D721Med (cell line): ENCODE data around the gene TENT4A.

Source experiments
- DNase-seq: peaks from one replicate; pipeline ENCODE4 v3.0.0; 2011; ENCODE audit warnings: low spot score; ENCODE audit not compliant: insufficient read length
- FAIRE-seq: peaks from 2 replicates; lab custom pipeline; 2011; peaks lifted over from hg19 to GRCh38; lab: Jason Lieb, UNC
- TF ChIP-seq, protein P1 (sequence below): IDR thresholded peaks from 2 replicates; pipeline ENCODE4 v1.5.1; 2012; ENCODE audit warnings: mild to moderate bottlenecking, control low read depth; ENCODE audit not compliant: insufficient read depth; ENCODE audit errors: missing control alignments

Gene TENT4A

DNA sequence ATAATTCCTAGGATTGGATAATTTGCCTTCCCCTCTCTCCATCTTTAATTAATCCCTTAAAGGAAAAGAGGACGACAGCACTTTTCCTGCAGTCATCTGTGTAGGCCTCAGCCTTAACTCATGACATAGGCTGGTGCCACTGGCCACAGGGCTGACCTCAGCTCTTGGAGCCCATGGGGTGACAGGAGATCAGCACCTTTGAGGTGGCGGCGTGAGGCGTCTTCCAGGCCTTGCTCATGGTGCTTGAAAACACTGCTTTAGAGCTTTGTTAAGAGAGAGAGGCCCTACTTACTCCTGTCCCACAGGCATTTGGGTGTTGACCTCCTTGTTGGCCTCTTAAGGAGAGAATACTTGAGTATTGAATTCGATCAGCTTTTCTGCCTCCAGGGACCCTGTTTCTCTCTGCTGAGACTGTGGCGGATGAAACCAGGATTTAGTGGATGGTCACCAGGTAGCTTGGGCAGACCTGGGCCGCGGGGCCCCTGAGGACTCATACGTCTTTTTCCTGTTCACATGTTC, 23.4 kb downstream of the TENT4A start:
- DNase-seq (no peak), FAIRE-seq (no peak)
- TF ChIP-seq, protein P1, sequence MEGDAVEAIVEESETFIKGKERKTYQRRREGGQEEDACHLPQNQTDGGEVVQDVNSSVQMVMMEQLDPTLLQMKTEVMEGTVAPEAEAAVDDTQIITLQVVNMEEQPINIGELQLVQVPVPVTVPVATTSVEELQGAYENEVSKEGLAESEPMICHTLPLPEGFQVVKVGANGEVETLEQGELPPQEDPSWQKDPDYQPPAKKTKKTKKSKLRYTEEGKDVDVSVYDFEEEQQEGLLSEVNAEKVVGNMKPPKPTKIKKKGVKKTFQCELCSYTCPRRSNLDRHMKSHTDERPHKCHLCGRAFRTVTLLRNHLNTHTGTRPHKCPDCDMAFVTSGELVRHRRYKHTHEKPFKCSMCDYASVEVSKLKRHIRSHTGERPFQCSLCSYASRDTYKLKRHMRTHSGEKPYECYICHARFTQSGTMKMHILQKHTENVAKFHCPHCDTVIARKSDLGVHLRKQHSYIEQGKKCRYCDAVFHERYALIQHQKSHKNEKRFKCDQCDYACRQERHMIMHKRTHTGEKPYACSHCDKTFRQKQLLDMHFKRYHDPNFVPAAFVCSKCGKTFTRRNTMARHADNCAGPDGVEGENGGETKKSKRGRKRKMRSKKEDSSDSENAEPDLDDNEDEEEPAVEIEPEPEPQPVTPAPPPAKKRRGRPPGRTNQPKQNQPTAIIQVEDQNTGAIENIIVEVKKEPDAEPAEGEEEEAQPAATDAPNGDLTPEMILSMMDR: no peak

DNA sequence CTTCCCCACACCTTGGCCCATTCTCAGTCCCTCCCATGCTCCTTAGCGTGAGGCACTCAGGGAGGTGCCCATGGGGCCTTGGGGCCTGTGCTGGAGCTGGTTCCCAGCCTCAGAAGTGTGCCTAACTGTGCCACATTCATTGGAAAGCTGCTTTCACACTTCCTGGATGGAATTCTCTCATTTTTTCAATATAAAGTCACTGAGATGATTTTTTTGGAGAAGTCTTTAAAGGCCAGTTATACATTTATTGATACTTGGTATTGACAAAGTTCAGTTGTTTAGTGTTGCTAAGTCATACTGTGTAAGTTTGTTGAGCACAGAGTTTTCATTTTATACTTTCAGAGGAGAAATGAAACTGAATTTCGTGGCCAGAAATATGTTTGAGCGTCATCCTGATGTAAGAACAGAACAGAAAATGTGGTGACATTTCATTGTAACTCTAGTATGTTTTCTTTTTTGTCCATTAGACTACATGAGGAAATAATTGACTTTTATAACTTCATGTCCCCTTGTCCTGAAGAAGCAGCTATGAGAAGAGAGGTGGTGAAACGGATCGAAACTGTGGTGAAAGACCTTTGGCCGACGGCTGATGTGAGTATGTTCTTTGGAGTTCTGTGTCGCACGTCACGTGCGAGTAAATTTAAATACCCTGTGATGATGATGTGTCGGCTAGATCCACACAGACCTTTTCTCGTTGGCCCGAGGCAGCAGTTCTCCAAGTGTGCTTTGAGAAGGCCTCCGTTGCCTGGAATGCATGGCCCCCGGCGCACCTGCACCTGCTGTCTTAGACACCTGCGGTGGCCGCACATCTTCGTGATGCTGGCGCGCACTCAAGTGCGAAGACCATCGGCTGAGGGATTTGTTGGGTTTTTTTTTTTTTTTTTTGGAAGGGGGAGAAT, 24.1 kb downstream of the TENT4A start:
- FAIRE-seq (no peak), DNase-seq (no peak)
- TF ChIP-seq, protein P1: no peak

DNA sequence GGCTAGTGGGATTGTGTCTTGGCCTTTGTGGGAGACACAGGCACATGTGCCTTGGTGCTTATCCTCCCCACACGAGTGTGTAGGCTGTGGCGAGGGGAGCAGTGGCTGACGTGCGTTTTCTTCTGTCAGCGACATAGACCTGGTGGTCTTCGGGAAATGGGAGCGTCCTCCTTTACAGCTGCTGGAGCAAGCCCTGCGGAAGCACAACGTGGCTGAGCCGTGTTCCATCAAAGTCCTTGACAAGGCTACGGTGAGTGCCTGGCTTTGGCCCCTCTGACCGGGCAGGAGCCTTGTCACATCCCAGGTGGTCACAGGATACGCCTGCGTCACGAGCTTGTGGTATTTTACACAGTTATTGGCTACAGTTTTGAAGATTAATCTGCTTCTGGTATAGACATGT, 26.4 kb downstream of the TENT4A start:
- no peak for FAIRE-seq
- TF ChIP-seq, protein P1: no peak
- DNase-seq: no peak

DNA sequence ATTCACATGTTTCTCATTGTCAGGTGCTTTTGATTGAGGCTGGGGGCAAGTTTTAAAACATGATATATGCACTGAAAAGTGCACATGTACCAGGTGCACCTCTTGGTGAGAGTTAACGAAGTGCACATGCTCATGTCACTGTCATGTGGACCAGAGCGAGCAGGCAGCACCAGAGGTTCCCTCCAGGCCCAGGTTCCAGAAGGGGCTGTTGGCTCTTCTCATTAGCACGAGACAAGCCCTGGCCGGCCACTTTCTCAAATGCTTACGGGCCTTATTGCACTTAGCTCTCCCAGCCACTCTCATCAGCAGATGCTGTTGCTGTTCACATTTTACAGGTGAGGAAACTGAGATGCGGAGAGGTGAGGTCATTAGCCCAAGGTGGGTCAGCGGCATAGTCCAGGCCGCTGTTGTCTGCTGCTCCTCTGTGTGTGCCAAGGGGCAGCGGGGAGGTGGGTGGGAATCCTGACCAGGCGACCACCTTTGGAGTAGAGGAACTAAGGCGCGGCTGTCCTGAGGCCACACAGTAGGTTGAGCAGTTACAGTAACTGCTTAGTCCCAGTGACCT, 27.4 kb downstream of the TENT4A start:
- no peak for DNase-seq
- TF ChIP-seq, protein P1: no peak
- no peak for FAIRE-seq

DNA sequence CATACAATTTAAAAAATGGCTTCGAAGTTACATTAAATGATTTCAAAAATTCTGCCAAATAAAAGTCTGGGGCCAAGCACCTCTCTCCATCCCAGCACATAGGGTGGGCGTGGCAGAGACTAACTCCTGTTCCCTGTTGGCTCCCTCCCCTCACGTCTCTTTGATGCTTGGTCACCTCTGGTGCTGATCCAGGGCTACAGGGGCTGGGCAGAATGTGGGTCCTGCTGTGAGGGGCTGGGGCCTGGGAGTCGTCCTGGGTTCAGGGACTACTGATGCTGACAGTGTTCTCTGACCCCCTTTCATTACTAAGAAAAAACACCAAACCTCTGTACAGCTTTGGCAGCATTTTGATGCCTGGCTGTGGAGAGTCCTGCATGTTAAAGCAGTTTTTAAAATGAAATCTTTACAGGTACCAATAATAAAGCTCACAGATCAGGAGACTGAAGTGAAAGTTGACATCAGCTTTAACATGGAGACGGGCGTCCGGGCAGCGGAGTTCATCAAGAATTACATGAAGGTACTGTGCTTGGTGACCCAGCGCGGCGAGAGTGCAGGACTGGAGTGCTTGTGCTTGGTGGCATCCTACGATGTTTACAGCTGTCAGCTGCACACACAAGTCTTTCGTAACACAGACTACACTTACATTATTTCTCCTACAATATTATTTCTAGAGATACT, 29.0 kb downstream of the TENT4A start:
- FAIRE-seq: no peak
- no peak for DNase-seq

DNA sequence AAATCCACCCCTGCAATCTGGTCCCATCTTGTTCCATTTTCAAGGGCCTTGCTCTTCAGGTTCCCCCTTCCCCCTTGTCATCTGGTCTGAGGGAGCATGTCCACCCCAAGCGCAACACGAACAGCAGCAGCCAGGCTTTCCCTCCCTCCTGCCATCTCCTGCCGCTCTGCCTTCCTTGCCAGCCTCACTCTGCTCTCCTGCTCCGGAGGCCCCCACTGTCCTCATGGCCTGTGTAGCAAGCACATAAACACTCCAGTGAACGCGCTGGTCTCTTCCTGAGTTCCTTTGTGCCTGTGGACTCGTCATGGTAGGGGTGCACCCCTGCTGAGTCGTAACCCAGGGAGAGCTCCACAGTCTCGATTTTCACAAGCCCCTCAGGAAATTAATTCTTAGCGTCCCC, 29.9 kb downstream of the TENT4A start:
- TF ChIP-seq, protein P1: no peak
- FAIRE-seq: no peak
- DNase-seq: no peak

More for the DNA sequence above, 29.0 kb downstream of the TENT4A start:
- TF ChIP-seq, protein P1: no peak
